Sigmoid colon (tissue), 3 donors: Measurements from ENCODE around the gene TEX38.

Experiments
- CTCF ChIP-seq, 4 experiments: fragments of 450-650 bp in 3 of 4; fragments of 200-600 bp in 1 of 4; IDR thresholded peaks; one replicate each; pipeline ENCODE4 v1.5.1; 2016 to 2019; ENCODE audit warnings: antibody characterized with exemption in 4 of 4, mild to moderate bottlenecking in 3 of 4, moderate library complexity in 2 of 4
- POLR2A ChIP-seq, 2 donors: fragments of 450-650 bp; IDR thresholded peaks; one replicate each; pipeline ENCODE4 v1.6.1; 2016; ENCODE audit warnings: antibody characterized with exemption in 2 of 2, mild to moderate bottlenecking in 2 of 2, moderate library complexity in 2 of 2

- TF ChIP-seq POLR2A (IDR thresholded peaks at IDR 0.05), result no peak
- no peak for TF ChIP-seq CTCF (IDR thresholded peaks at IDR 0.05)
Observed at GRCh38 chr1:46643368-46643775, 28.3 kb upstream of the TEX38 start.
